GM12801 (cell line): ENCODE data around the gene DSE.

Experiments
- CTCF ChIP-seq: IDR thresholded peaks from one replicate; pipeline ENCODE4 v1.5.1; 2011; ENCODE audit warnings: control low read depth; ENCODE audit not compliant: insufficient read length; ENCODE audit errors: extremely low read depth

DSE gene

GRCh38 chr6:116420341-116420740 is 49.6 kb downstream of the DSE start:
- TF ChIP-seq CTCF = no peak

GRCh38 chr6:116422238-116422637 is 51.5 kb downstream of the DSE start:
- TF ChIP-seq CTCF = no peak

GRCh38 chr6:116424001-116424400 is 53.3 kb downstream of the DSE start:
- TF ChIP-seq CTCF = no peak

- TF ChIP-seq CTCF = no peak
These were observed 55.8 kb downstream of the DSE start for GRCh38 chr6:116426551-116426950.

GRCh38 chr6:116429111-116429510 is 58.4 kb downstream of the DSE start:
- TF ChIP-seq CTCF = no peak

GRCh38 chr6:116430860-116431259 is 60.1 kb downstream of the DSE start:
- no peak for TF ChIP-seq CTCF

- no peak for TF ChIP-seq CTCF
These were observed 61.3 kb downstream of the DSE start for GRCh38 chr6:116431964-116432595.
